ENCODE results near the gene EBF3. TPM values are rescaled to one million over a fixed set of nuclear protein-coding genes. Genes with fewer than 3 reads are reported as not detected.

Gene EBF3
- total RNA-seq, 1 donor from 2014 or later, result 1.2 TPM

GRCh38 chr10:129959544-129960480 lies 4.3 kb downstream of the EBF3 start:
- H3K27ac Mint-ChIP-seq, result no peak overlapping the region
- H3K27me3 Mint-ChIP-seq (ENCODE audit: low read depth), result peaks cover 83% of the 10 kb centered on the region
- no peak for DNase-seq (ENCODE audit: low spot score in 2 of 2, unreplicated experiment in 2 of 2)
- no peaks in the 10 kb centered on the region for H3K36me3 Mint-ChIP-seq
- H3K4me3 Mint-ChIP-seq, result peak overlapping the region; percentile 39
- no peaks in the 10 kb centered on the region for H3K9me3 Mint-ChIP-seq
- peaks cover 23% of the 10 kb centered on the region for H3K4me1 Mint-ChIP-seq
- no peak for TF ChIP-seq CTCF (IDR thresholded peaks at IDR 0.05; ENCODE audit: unreplicated experiment)

GRCh38 chr10:129958629-129959543 lies 5.2 kb downstream of the EBF3 start:
- Mint-ChIP-seq H3K27me3 (ENCODE audit: low read depth) (peaks cover 87% of the 10 kb centered on the region), H3K4me1 (peaks cover 21% of the 10 kb centered on the region), H3K9me3 (no peaks in the 10 kb centered on the region), H3K27ac (no peak overlapping the region), H3K36me3 (no peaks in the 10 kb centered on the region), H3K4me3 (peak overlapping the region; percentile 51)
- no peak for TF ChIP-seq CTCF (IDR thresholded peaks at IDR 0.05; ENCODE audit: unreplicated experiment)
- no peak for DNase-seq (ENCODE audit: low spot score in 2 of 2, unreplicated experiment in 2 of 2)

GRCh38 chr10:129958148-129958628 lies 5.9 kb downstream of the EBF3 start:
- DNase-seq (ENCODE audit: low spot score in 2 of 2, unreplicated experiment in 2 of 2), result no peak
- TF ChIP-seq CTCF (IDR thresholded peaks at IDR 0.05; ENCODE audit: unreplicated experiment), result no peak
- Mint-ChIP-seq H3K36me3 (no peaks in the 10 kb centered on the region), H3K27ac (no peak overlapping the region), H3K4me1 (peaks cover 19% of the 10 kb centered on the region), H3K4me3 (peak overlapping the region; percentile 51), H3K27me3 (ENCODE audit: low read depth) (peaks cover 89% of the 10 kb centered on the region), H3K9me3 (no peaks in the 10 kb centered on the region)

- TF ChIP-seq CTCF (IDR thresholded peaks at IDR 0.05; ENCODE audit: unreplicated experiment), result no peak
- Mint-ChIP-seq H3K9me3 (no peaks in the 10 kb centered on the region), H3K27me3 (ENCODE audit: low read depth) (peaks cover 88% of the 10 kb centered on the region)
Observed at GRCh38 chr10:129956876-129957673, 7.0 kb downstream of the EBF3 start.

GRCh38 chr10:129956286-129956670 lies 7.8 kb downstream of the EBF3 start:
- no peaks in the 10 kb centered on the region for H3K36me3 Mint-ChIP-seq
- no peak for DNase-seq (ENCODE audit: low spot score in 2 of 2, unreplicated experiment in 2 of 2)
- no peak overlapping the region for H3K4me3 Mint-ChIP-seq
- peaks cover 88% of the 10 kb centered on the region for H3K27me3 Mint-ChIP-seq (ENCODE audit: low read depth)
- H3K27ac Mint-ChIP-seq, result no peak overlapping the region
- no peaks in the 10 kb centered on the region for H3K9me3 Mint-ChIP-seq
- H3K4me1 Mint-ChIP-seq, result peaks cover 13% of the 10 kb centered on the region
- TF ChIP-seq CTCF (IDR thresholded peaks at IDR 0.05; ENCODE audit: unreplicated experiment), result no peak

More at GRCh38 chr10:129956876-129957673, 7.0 kb downstream of the EBF3 start:
- DNase-seq (ENCODE audit: low spot score in 2 of 2, unreplicated experiment in 2 of 2), result no peak
- no peak overlapping the region for H3K4me3 Mint-ChIP-seq
- H3K4me1 Mint-ChIP-seq, result peaks cover 12% of the 10 kb centered on the region
- no peaks in the 10 kb centered on the region for H3K36me3 Mint-ChIP-seq
- no peak overlapping the region for H3K27ac Mint-ChIP-seq
